Lower leg skin (tissue), 3 donors: ENCODE results near the gene KCNJ4.

ENCODE experiments used
- POLR2A ChIP-seq, 2 donors: fragments of 450-650 bp; IDR thresholded peaks; one replicate each; pipeline ENCODE4 v1.6.1; 2016 to 2017; ENCODE audit warnings: antibody characterized with exemption in 2 of 2, mild to moderate bottlenecking in 1 of 2, moderate library complexity in 1 of 2
- TF ChIP-seq, protein P1 (sequence below), 3 donors: fragments of 450-650 bp; IDR thresholded peaks; one replicate each; pipeline ENCODE4 v1.5.1; 2016; ENCODE audit warnings: antibody characterized with exemption in 3 of 3, mild to moderate bottlenecking in 3 of 3, moderate library complexity in 2 of 3

DNA sequence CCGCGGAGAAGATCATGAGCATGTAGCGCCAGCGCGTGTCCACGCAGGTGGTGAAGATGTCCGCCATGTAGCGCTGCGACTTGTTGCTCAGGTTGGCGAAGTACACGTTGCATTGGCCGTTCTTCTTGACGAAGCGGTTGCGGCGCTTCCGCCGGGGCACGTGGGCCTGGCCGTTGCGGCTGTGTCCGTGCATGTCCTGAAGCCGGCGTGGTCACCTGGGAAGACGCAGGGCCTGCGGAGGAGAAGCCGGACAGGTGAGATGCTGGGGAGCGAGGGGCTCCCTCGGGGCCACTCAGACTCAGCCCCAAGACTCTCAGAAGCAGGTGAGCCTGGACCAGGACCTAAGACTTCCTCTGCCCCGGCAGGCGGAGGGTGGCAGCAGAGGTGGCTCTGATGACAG lies 27.1 kb downstream of the KCNJ4 start:
- TF ChIP-seq, protein P1, sequence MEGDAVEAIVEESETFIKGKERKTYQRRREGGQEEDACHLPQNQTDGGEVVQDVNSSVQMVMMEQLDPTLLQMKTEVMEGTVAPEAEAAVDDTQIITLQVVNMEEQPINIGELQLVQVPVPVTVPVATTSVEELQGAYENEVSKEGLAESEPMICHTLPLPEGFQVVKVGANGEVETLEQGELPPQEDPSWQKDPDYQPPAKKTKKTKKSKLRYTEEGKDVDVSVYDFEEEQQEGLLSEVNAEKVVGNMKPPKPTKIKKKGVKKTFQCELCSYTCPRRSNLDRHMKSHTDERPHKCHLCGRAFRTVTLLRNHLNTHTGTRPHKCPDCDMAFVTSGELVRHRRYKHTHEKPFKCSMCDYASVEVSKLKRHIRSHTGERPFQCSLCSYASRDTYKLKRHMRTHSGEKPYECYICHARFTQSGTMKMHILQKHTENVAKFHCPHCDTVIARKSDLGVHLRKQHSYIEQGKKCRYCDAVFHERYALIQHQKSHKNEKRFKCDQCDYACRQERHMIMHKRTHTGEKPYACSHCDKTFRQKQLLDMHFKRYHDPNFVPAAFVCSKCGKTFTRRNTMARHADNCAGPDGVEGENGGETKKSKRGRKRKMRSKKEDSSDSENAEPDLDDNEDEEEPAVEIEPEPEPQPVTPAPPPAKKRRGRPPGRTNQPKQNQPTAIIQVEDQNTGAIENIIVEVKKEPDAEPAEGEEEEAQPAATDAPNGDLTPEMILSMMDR (IDR thresholded peaks at IDR 0.05), result no peak
- no peak for TF ChIP-seq POLR2A (IDR thresholded peaks at IDR 0.05)
